HTR-8/SVneo (cell line): Measurements from ENCODE around the gene GNA14.

Experiments
- DNase-seq: peaks from one replicate; pipeline ENCODE4 v3.0.0; 2011; ENCODE audit warnings: low spot score, mixed read lengths; ENCODE audit not compliant: insufficient read length
- FAIRE-seq: peaks from 2 replicates; lab custom pipeline; 2011; peaks lifted over from hg19 to GRCh38; lab: Jason Lieb, UNC

GNA14 gene

GRCh38 chr9:77544546-77544945 is 103.6 kb downstream of the GNA14 start:
- DNase-seq (no peak), FAIRE-seq (no peak)

- DNase-seq (no peak), FAIRE-seq (no peak)
These were observed 104.8 kb downstream of the GNA14 start for GRCh38 chr9:77543131-77543822.

GRCh38 chr9:77541600-77541999 is 106.5 kb downstream of the GNA14 start:
- DNase-seq (no peak), FAIRE-seq (no peak)

DNA sequence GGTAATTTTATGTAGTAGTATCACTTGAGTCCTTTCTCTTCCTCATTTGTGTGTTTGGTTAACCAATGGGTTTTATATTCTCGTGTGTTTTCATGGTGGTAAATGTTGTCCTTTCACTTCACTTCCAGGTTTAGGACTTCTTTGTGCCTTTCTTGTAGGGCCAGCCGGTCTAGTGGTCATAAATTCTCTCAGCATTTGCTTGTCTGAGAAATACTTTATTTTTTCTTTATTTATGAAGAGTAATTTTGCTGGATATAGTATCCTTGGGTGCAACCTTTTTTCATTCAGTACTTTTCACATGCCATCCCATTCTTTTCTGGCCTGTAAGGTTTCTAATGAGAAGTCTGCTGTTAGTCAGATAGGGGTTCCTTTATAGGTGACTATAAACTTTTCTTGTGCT is 107.1 kb downstream of the GNA14 start:
- DNase-seq = no peak

DNA sequence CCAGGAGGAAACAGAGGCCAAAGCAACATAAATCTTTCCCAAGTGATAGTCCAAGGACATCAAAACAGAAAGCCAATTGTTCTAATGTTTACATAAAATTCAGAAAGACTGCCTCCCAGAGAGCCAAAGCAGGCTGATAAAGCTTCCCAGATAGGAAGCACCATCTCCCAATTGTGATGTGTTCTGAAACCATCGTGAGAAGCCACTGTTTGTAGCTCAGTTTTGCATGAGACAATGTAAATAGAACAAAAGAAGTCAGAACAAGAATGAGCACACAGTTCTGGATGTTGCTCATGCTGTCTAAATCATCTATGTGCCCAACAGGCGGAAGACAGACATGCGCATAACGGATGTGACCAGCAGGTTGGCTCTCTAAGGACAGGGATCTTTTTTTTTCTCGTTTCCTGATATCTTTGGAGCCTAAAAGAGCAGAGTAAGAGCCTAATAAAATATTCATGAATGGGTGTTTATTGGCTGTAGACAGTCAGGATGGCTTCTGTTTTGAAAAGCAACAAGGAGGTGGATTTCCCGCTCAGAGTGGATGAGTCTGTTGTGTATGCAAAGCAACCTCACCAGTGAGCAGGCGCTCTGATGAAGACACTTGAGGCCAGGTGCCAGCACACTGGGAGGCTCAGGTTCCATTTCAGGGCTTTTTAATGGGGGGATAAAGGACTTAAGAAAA is 113.6 kb downstream of the GNA14 start:
- DNase-seq = no peak
- no peak for FAIRE-seq

More for the DNA sequence above, 107.1 kb downstream of the GNA14 start:
- no peak for FAIRE-seq

DNA sequence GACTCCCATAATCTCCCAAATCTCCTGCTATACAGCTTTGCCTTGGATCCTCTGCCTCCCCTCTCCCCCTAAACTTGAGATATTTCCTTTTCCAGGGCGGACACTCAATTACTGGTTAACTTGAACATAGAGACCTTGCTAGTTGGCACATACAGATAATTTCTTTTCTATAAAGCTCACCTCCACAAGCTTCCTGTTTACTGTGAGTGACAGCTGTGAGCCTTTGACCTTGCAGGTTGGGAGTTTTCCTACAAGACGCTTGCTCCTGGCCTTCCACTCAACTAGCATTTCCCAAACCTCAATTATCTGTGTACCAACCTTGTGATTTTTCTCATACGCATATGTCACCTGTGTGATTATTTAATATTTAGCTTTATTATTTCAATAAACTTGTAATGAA is 114.5 kb downstream of the GNA14 start:
- FAIRE-seq (no peak), DNase-seq (no peak)

DNA sequence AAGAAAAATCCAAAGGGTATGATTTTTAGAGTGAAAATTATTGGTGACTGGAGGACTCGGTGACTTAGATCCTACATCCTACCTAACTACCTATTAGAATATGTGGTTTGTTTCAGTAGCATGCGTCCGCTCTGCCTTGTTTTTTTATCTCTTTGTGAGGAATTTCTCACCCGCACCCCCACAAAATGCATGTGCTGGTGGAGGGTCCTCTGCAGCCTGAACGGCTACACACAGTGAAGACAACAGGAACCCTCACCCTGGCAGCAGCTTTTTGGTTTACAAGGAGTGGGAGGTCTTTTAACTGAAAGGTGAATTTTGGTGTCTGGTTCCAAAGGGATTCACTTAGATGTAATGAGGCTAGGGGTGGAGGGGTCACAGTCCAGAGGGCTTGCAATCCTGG is 115.5 kb downstream of the GNA14 start:
- FAIRE-seq = no peak

DNA sequence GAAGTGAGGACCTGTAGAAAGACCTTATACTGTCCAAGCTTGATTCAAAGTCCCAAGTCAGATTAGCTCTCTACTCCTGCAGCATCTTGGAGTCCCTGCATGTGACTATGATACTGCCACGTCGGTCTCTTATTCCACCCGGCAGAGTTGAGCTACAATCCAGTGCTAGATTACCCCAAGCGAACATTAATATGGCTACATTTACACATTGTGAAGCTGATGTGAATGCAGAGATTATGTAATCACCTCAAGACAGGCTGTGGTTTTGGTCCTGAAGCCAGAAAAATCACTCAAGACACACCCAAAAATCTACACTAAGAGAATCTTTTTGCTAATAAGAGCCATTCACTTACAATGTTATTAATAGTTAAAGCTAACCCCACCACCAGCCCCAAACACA is 116.7 kb downstream of the GNA14 start:
- no peak for DNase-seq
- no peak for FAIRE-seq

More for the DNA sequence above, 115.5 kb downstream of the GNA14 start:
- no peak for DNase-seq

DNA sequence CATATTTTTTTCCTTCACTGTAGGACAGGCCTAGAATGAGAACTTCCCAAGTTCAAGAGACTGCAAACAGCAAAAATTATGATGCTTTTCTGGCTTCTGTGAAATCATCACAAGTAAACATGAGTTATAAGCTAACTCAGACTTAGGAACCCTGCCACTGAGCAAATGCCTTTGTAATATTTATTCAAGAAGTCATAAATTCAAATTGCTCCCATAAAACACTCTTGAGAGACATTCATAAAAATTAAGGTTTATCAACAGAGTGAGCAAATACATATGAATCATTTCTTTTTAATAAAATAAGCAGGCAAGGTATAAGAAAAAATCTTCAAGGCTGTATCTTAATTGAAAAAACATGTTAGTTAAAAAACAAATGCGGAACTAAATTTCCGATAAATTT is 124.2 kb downstream of the GNA14 start:
- FAIRE-seq (no peak), DNase-seq (no peak)

GRCh38 chr9:77521091-77521490 is 127.0 kb downstream of the GNA14 start:
- DNase-seq (no peak), FAIRE-seq (no peak)

DNA sequence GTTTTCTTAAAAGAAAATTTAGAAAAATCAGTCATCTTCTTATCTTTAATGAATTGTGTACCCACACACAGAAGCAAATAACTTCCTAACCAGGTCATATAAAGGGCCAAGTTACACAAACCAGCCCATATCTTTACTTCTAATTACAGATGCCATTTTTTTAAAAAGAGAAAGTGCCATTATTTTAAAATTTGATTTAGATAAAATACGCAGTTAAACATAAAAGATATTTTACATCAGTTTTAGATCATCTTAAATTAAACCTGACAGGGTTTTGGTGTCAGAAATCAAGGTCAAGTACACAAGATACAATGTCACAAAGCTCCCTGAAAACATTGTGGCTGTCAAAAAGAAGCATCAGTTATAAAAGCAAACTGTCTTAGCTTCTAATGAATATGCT is 129.4 kb downstream of the GNA14 start:
- DNase-seq (no peak), FAIRE-seq (no peak)

DNA sequence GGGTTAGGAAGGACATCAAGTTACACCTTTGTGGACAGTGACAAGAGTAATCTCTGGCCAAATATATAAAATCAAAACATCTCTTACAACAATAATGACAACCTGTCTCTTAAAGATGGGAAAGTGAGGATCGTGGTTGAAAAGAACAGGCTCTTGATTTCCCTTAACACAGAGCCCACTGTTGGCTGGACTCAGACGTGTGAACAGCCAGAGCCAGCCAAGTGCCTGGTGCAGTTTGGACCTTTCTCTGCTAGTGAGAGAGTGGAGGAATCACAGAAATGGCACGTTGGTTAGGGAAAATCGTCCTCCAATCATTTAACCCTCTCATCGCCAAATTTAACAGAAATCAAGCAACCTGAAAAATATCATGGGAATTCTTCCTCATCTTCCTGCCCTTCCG is 131.3 kb downstream of the GNA14 start:
- DNase-seq (no peak), FAIRE-seq (no peak)

DNA sequence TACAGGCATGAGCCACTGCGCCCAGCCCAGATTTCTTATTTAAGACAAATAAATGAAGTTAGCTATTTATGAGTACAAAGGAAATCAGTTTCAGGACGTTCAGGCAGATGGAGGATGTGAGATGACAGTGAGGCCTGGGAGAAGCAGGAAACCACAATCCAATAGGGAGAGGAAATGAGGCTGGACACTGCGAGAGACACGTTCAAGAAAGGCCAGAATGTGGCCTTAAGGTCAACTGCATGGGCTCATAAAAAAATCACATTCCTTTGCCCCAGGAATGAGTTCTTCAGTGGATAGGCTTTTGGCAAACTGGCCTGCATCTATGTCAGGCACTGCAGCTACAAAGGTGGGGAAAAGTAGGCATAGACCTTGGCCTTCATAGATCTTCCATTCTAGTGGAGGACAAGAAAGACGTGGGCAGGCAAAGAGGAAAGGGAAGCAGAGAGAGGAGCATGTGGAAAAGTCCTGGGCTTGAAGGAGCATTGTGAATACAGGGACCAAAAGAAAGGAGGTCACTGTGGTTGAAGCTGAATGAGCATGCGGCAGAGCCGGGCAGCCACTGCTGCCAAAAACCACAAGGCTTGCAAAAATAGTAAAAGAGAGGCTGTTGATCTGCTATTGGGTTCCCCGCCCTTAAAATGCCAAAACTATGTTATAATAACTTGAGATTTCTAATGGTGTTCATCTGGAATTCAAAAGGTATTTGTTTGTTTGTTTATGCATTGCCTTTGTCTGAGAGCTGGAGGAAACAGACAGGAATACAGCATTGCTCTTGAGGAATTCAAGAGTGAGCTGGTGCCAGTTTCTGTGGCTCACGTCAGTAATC is 133.0 kb downstream of the GNA14 start:
- FAIRE-seq = no peak
- DNase-seq = peak; percentile 50

GRCh38 chr9:77513457-77513856 is 134.7 kb downstream of the GNA14 start:
- DNase-seq (no peak), FAIRE-seq (no peak)

GRCh38 chr9:77512876-77513275 is 135.2 kb downstream of the GNA14 start:
- no peak for DNase-seq
- no peak for FAIRE-seq

GRCh38 chr9:77511525-77511924 is 136.6 kb downstream of the GNA14 start:
- DNase-seq = no peak
- no peak for FAIRE-seq

- no peak for DNase-seq
- no peak for FAIRE-seq
These were observed 137.5 kb downstream of the GNA14 start for GRCh38 chr9:77510666-77511065.

GRCh38 chr9:77508396-77508795 is 139.7 kb downstream of the GNA14 start:
- FAIRE-seq = no peak
- no peak for DNase-seq

DNA sequence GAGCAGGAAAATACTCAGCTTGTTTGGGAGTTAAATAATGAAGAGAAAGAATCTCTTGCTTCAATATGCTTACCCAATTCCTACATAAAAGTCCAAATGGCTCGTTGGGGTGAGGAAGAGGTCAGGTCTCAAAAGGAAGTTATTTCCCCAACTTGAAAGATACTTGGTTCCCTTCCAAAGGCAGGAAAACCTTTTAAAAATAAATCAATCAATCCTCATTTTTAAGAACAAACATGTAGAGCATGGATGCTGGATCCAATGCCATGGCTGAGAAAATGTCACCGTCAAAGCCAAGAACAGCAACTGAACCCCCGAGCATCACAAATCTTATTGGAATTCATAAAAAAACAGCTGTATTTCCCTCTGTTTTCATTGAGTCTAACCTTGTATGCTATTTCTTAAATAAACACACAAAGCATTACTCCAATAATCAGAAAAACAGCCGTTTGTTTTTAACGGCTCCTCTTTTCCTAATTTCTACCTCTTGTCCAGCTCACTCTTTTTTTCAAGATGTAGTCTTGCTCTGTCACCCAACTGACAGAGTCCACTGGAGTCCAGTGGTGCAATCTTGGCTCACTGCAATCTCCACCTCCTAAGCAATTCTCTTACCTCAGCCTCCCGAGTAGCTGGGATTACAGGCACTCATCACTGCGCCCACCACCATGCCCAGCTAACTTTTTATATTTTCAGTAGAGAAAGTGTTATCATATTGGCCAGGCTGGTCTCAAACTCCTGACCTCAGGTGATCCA is 140.7 kb downstream of the GNA14 start:
- DNase-seq = no peak
- no peak for FAIRE-seq

DNA sequence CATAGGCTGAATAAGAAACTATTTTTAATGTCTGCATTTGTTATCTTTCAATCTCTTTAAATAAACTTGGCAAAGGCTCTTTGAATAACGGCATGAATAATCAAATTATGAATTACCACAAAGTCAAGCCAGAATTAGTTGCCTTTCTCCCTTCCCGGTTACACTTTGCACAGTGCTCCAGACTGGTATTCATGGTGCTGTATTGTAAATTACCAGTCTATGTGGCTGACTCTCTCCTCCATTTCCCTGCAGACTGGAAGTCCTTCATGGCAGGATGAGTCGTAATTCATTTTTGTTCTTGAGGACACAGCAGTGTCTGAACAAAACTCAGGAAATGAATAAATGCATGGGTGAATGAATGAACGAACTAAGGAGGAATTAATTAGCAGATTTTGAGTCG is 142.9 kb downstream of the GNA14 start:
- no peak for FAIRE-seq
- no peak for DNase-seq
